Measurements from ENCODE around the gene PCDHGA3.
A peak's percentile ranks its signal among the peaks of the same experiment; 100 is the strongest.
"Not testable (repeated sequence)": the region's sequence is repeated elsewhere in the genome, so short reads cannot be mapped to it uniquely, and the experiment has no call there.

The PCDHGA3 gene

GRCh38 chr5:141326088-141326854 is 17.4 kb upstream of the PCDHGA3 start:
- H3K9me3 ChIP-seq (ENCODE audit: control insufficient read depth, low read length), result peaks cover 2% of the 10 kb centered on the region
- H3K4me3 ChIP-seq (ENCODE audit: insufficient read depth, low read depth, low read length), result no peak overlapping the region
- H3K36me3 ChIP-seq (ENCODE audit: control insufficient read depth, insufficient read depth, low read length), result no peaks in the 10 kb centered on the region
- H3K4me1 ChIP-seq (ENCODE audit: control insufficient read depth, insufficient read depth, low read length), result no peaks in the 10 kb centered on the region
- H3K27me3 ChIP-seq (ENCODE audit: control insufficient read depth, insufficient read depth, low read length, poor library complexity, severe bottlenecking), result no peaks in the 10 kb centered on the region
- 77 to 83% methylated on average over 27 of the region's 27 CpGs for WGBS, 2 experiments
- no peak overlapping the region for H3K27ac ChIP-seq (ENCODE audit: insufficient read depth, low read depth, low read length, poor library complexity, severe bottlenecking)

GRCh38 chr5:141328231-141328630 is 15.4 kb upstream of the PCDHGA3 start:
- no peaks in the 10 kb centered on the region for H3K4me1 ChIP-seq (ENCODE audit: control insufficient read depth, insufficient read depth, low read length)
- H3K36me3 ChIP-seq (ENCODE audit: control insufficient read depth, insufficient read depth, low read length), result no peaks in the 10 kb centered on the region
- H3K27ac ChIP-seq (ENCODE audit: insufficient read depth, low read depth, low read length, poor library complexity, severe bottlenecking), result no peak overlapping the region
- WGBS, 2 experiments, result 89 to 91% methylated on average over 8 of the region's 8 CpGs
- H3K27me3 ChIP-seq (ENCODE audit: control insufficient read depth, insufficient read depth, low read length, poor library complexity, severe bottlenecking), result no peaks in the 10 kb centered on the region
- H3K4me3 ChIP-seq (ENCODE audit: insufficient read depth, low read depth, low read length), result no peak overlapping the region
- no peaks in the 10 kb centered on the region for H3K9me3 ChIP-seq (ENCODE audit: control insufficient read depth, low read length)

GRCh38 chr5:141330299-141331080 is 13.1 kb upstream of the PCDHGA3 start, which contains the start of gene PCDHGA1:
TSS of gene PCDHGA1 (plus strand) at chr5:141330514.
- no peaks in the 10 kb centered on the region for H3K9me3 ChIP-seq (ENCODE audit: control insufficient read depth, low read length)
- no peaks in the 10 kb centered on the region for H3K36me3 ChIP-seq (ENCODE audit: control insufficient read depth, insufficient read depth, low read length)
- H3K4me1 ChIP-seq (ENCODE audit: control insufficient read depth, insufficient read depth, low read length), result no peaks in the 10 kb centered on the region
- WGBS, 2 experiments, result 88 to 89% methylated on average over 21 of the region's 21 CpGs
- H3K27ac ChIP-seq (ENCODE audit: insufficient read depth, low read depth, low read length, poor library complexity, severe bottlenecking), result no peak within 1 kb of the TSS
- no peaks in the 10 kb centered on the region for H3K27me3 ChIP-seq (ENCODE audit: control insufficient read depth, insufficient read depth, low read length, poor library complexity, severe bottlenecking)
- H3K4me3 ChIP-seq (ENCODE audit: insufficient read depth, low read depth, low read length), result no peak within 1 kb of the TSS

GRCh38 chr5:141332571-141332970 is 11.1 kb upstream of the PCDHGA3 start:
- H3K9me3 ChIP-seq (ENCODE audit: control insufficient read depth, low read length); H3K27ac ChIP-seq (ENCODE audit: insufficient read depth, low read depth, low read length, poor library complexity, severe bottlenecking); H3K4me1 ChIP-seq (ENCODE audit: control insufficient read depth, insufficient read depth, low read length); H3K36me3 ChIP-seq (ENCODE audit: control insufficient read depth, insufficient read depth, low read length); H3K27me3 ChIP-seq (ENCODE audit: control insufficient read depth, insufficient read depth, low read length, poor library complexity, severe bottlenecking); H3K4me3 ChIP-seq (ENCODE audit: insufficient read depth, low read depth, low read length): not testable (repeated sequence)
- WGBS, 2 experiments, result 96% methylated on average over 39 of the region's 39 CpGs

GRCh38 chr5:141338538-141339306 is 4.9 kb upstream of the PCDHGA3 start, which contains the start of gene PCDHGA2:
TSS of gene PCDHGA2 (plus strand) at chr5:141338760.
- H3K4me3 ChIP-seq (ENCODE audit: insufficient read depth, low read depth, low read length), result no peak within 1 kb of the TSS
- H3K9me3 ChIP-seq (ENCODE audit: control insufficient read depth, low read length), result no peaks in the 10 kb centered on the region
- H3K27ac ChIP-seq (ENCODE audit: insufficient read depth, low read depth, low read length, poor library complexity, severe bottlenecking), result no peak within 1 kb of the TSS
- H3K4me1 ChIP-seq (ENCODE audit: control insufficient read depth, insufficient read depth, low read length), result no peaks in the 10 kb centered on the region
- 81% methylated on average over 27 of the region's 27 CpGs for WGBS, 2 experiments
- no peaks in the 10 kb centered on the region for H3K27me3 ChIP-seq (ENCODE audit: control insufficient read depth, insufficient read depth, low read length, poor library complexity, severe bottlenecking)
- H3K36me3 ChIP-seq (ENCODE audit: control insufficient read depth, insufficient read depth, low read length), result no peaks in the 10 kb centered on the region

- H3K27me3 ChIP-seq (ENCODE audit: control insufficient read depth, insufficient read depth, low read length, poor library complexity, severe bottlenecking); H3K36me3 ChIP-seq (ENCODE audit: control insufficient read depth, insufficient read depth, low read length); H3K4me1 ChIP-seq (ENCODE audit: control insufficient read depth, insufficient read depth, low read length); H3K4me3 ChIP-seq (ENCODE audit: insufficient read depth, low read depth, low read length); H3K9me3 ChIP-seq (ENCODE audit: control insufficient read depth, low read length); H3K27ac ChIP-seq (ENCODE audit: insufficient read depth, low read depth, low read length, poor library complexity, severe bottlenecking): not testable (repeated sequence)
- 96 to 97% methylated on average over 41 to 45 of the region's 45 CpGs for WGBS, 2 experiments
These were observed 2.8 kb upstream of the PCDHGA3 start for GRCh38 chr5:141340781-141341354.

GRCh38 chr5:141342773-141343172 is 856 bp upstream of the PCDHGA3 start:
- WGBS, 2 experiments, result 68 to 69% methylated on average over 1 of the region's 1 CpG

GRCh38 chr5:141343953-141344463 is 379 bp downstream of the PCDHGA3 start:
- 74 to 81% methylated on average over 31 of the region's 31 CpGs for WGBS, 2 experiments
- no peaks in the 10 kb centered on the region for H3K36me3 ChIP-seq (ENCODE audit: control insufficient read depth, insufficient read depth, low read length)
- H3K27me3 ChIP-seq (ENCODE audit: control insufficient read depth, insufficient read depth, low read length, poor library complexity, severe bottlenecking), result no peaks in the 10 kb centered on the region
- H3K9me3 ChIP-seq (ENCODE audit: control insufficient read depth, low read length), result peaks cover 7% of the 10 kb centered on the region
- no peaks in the 10 kb centered on the region for H3K4me1 ChIP-seq (ENCODE audit: control insufficient read depth, insufficient read depth, low read length)
- no peak overlapping the region for H3K27ac ChIP-seq (ENCODE audit: insufficient read depth, low read depth, low read length, poor library complexity, severe bottlenecking)
- H3K4me3 ChIP-seq (ENCODE audit: insufficient read depth, low read depth, low read length), result peak overlapping the region; percentile 35

More at GRCh38 chr5:141342773-141343172, 856 bp upstream of the PCDHGA3 start:
- Histone ChIP-seq H3K36me3 (ENCODE audit: control insufficient read depth, insufficient read depth, low read length) (no peaks in the 10 kb centered on the region), H3K27ac (ENCODE audit: insufficient read depth, low read depth, low read length, poor library complexity, severe bottlenecking) (no peak overlapping the region), H3K9me3 (ENCODE audit: control insufficient read depth, low read length) (peaks cover 7% of the 10 kb centered on the region), H3K4me1 (ENCODE audit: control insufficient read depth, insufficient read depth, low read length) (no peaks in the 10 kb centered on the region), H3K4me3 (ENCODE audit: insufficient read depth, low read depth, low read length) (no peak overlapping the region), H3K27me3 (ENCODE audit: control insufficient read depth, insufficient read depth, low read length, poor library complexity, severe bottlenecking) (no peaks in the 10 kb centered on the region)

- Histone ChIP-seq H3K36me3 (ENCODE audit: control insufficient read depth, insufficient read depth, low read length) (no peaks in the 10 kb centered on the region), H3K9me3 (ENCODE audit: control insufficient read depth, low read length) (peaks cover 7% of the 10 kb centered on the region), H3K4me3 (ENCODE audit: insufficient read depth, low read depth, low read length) (no peak overlapping the region), H3K4me1 (ENCODE audit: control insufficient read depth, insufficient read depth, low read length) (no peaks in the 10 kb centered on the region), H3K27me3 (ENCODE audit: control insufficient read depth, insufficient read depth, low read length, poor library complexity, severe bottlenecking) (no peaks in the 10 kb centered on the region), H3K27ac (ENCODE audit: insufficient read depth, low read depth, low read length, poor library complexity, severe bottlenecking) (no peak overlapping the region)
- 93% methylated on average over 20 of the region's 20 CpGs for WGBS, 2 experiments
These were observed 1.7 kb downstream of the PCDHGA3 start for GRCh38 chr5:141345327-141345726.

Measured in ectodermal cell (in vitro differentiated cells).